ENCODE data around the gene GPBAR1. TPM values are rescaled to one million over a fixed set of nuclear protein-coding genes. Genes with fewer than 3 reads are reported as not detected.

The GPBAR1 gene
- total RNA-seq, 1 experiment from 2014 or later = 0.29 TPM

DNA sequence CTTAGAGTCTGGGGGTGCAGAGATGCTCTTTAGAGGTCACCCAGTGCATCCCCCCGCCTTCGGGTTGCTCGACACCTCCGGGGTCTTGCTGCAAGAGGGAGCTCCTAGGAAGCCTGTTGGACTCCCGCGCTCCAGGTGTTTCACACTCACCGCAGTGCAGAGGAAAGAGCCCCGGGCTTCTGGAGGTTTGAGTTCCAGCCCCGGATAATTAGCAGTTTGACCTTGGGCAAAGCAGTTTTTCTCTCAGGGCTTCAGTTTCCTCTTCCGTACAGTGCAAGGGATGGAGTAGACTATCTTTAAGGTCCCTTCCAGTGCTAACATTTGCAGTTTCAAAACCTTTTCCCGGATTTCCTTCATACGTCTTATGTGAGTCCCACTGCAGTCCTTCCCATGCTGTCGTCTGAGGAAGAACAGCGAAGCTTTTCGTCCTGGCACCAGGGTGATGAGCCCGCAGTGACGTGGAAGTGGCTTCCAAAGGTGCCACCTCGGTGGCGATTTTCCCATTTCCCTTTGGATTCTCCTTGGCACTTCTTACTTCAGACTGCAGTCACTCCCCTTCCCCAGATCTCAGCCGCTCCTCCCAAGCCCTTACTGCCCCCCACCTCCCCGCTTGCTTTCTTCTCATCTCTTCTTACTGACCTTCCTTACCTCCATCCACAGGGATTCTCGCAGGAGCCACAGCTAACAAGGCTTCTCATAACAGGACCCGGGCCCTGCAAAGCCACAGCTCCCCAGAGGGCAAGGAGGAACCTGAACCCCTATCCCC, 10.1 kb downstream of the GPBAR1 start:
- Mint-ChIP-seq H3K4me3 (ENCODE audit: unreplicated experiment) (peak overlapping the region; percentile 91), H3K27me3 (ENCODE audit: insufficient read depth, unreplicated experiment) (no peaks in the 10 kb centered on the region), H3K27ac (ENCODE audit: unreplicated experiment) (peak overlapping the region; percentile 93), H3K4me1 (ENCODE audit: low read depth, unreplicated experiment) (peaks cover 13% of the 10 kb centered on the region), H3K9me3 (ENCODE audit: unreplicated experiment) (no peaks in the 10 kb centered on the region), H3K36me3 (ENCODE audit: insufficient read depth, unreplicated experiment) (peaks cover 64% of the 10 kb centered on the region)
- Histone ChIP-seq H3K4me3 (ENCODE audit: low read depth, low read length) (peak overlapping the region; percentile 65), H3K4me1 (peaks cover 4% of the 10 kb centered on the region; the same call in 1 of the 2 replicates), H3K9me3 (no peaks in the 10 kb centered on the region), H3K27me3 (replicated peaks; ENCODE audit: control insufficient read depth, insufficient read depth, low read length) (no peaks in the 10 kb centered on the region), H3K36me3 (ENCODE audit: control insufficient read depth, insufficient read depth, low read length) (peaks cover 7% of the 10 kb centered on the region; the same call in 1 of the 2 replicates)
- intact Hi-C loops (cut with micrococcal nuclease; ENCODE audit: unreplicated experiment) = loop anchor here (1.0 to 10.0 kb wide), 4 partner anchors 54 to 374 kb away; partner anchors contain the start of gene ARPC2
- CTCF ChIA-PET = interaction anchor here (1.0 to 7.0 kb wide), 8 partner anchors 13 to 388 kb away, joined by 3 to 121 read pairs (median 6); partner anchors contain the start of genes BCS1L, CATIP, TMBIM1 and ZNF142
- POLR2A ChIA-PET = interaction anchor here (1.0 to 1.5 kb wide), 11 partner anchors 10 to 297 kb away, joined by 3 to 20 read pairs (median 5); partner anchors contain the start of genes GPBAR1, TMBIM1 and USP37
- BruUV-seq (replicated peaks) = no TSS peak
- TF ChIP-seq, protein P1, sequence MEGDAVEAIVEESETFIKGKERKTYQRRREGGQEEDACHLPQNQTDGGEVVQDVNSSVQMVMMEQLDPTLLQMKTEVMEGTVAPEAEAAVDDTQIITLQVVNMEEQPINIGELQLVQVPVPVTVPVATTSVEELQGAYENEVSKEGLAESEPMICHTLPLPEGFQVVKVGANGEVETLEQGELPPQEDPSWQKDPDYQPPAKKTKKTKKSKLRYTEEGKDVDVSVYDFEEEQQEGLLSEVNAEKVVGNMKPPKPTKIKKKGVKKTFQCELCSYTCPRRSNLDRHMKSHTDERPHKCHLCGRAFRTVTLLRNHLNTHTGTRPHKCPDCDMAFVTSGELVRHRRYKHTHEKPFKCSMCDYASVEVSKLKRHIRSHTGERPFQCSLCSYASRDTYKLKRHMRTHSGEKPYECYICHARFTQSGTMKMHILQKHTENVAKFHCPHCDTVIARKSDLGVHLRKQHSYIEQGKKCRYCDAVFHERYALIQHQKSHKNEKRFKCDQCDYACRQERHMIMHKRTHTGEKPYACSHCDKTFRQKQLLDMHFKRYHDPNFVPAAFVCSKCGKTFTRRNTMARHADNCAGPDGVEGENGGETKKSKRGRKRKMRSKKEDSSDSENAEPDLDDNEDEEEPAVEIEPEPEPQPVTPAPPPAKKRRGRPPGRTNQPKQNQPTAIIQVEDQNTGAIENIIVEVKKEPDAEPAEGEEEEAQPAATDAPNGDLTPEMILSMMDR (IDR thresholded peaks at IDR 0.05; ENCODE audit: insufficient read depth in 1 of 2, low read depth in 1 of 2, low read length in 1 of 2, severe bottlenecking in 1 of 2, unreplicated experiment in 1 of 2) = no peak
- no peak for DNase-seq

DNA sequence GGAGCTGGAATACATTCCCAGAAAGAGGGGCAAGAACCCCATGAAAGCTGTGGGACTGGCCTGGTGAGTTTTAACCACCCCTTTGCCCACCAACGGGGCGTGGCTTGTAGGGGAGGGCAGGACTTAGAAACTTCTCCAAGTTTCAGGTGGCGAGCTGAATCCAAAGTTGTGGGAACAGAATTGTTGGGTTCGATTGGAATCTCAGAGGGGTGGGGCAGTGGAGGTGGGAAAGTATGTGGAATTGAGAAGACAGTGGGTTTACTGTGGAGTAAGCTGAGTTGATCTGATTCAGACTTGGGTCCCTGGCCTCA, 10.6 kb downstream of the GPBAR1 start:
- intact Hi-C loops (cut with micrococcal nuclease; ENCODE audit: unreplicated experiment) = loop anchor here (10.0 kb wide), 1 partner anchor 373 kb away; no protein-coding TSS in a partner anchor
- peaks cover 62% of the 10 kb centered on the region for H3K36me3 Mint-ChIP-seq (ENCODE audit: insufficient read depth, unreplicated experiment)
- Histone ChIP-seq H3K27me3 (replicated peaks; ENCODE audit: control insufficient read depth, insufficient read depth, low read length) (no peaks in the 10 kb centered on the region), H3K9me3 (no peaks in the 10 kb centered on the region), H3K4me1 (peaks cover 4% of the 10 kb centered on the region; the same call in 1 of the 2 replicates), H3K36me3 (ENCODE audit: control insufficient read depth, insufficient read depth, low read length) (peaks cover 6% of the 10 kb centered on the region; the same call in 1 of the 2 replicates), H3K4me3 (ENCODE audit: low read depth, low read length) (peak overlapping the region; percentile 65)
- H3K27ac Mint-ChIP-seq (ENCODE audit: unreplicated experiment) = peak overlapping the region; percentile 93
- H3K4me3 Mint-ChIP-seq (ENCODE audit: unreplicated experiment) = peak overlapping the region; percentile 91
- no peaks in the 10 kb centered on the region for H3K9me3 Mint-ChIP-seq (ENCODE audit: unreplicated experiment)
- peaks cover 13% of the 10 kb centered on the region for H3K4me1 Mint-ChIP-seq (ENCODE audit: low read depth, unreplicated experiment)
- BruUV-seq (replicated peaks) = no TSS peak
- DNase-seq = no peak
- ChIA-PET CTCF (interaction anchor here (0.6 to 7.0 kb wide), 5 partner anchors 20 to 388 kb away, joined by 3 to 121 read pairs (median 4); partner anchors contain the start of genes BCS1L, CATIP, TMBIM1 and ZNF142), POLR2A (interaction anchor here (0.8 to 1.5 kb wide), 2 partner anchors 16 to 21 kb away, joined by 3 to 5 read pairs; partner anchors contain the start of gene TMBIM1)
- TF ChIP-seq, protein P1 (IDR thresholded peaks at IDR 0.05; ENCODE audit: insufficient read depth in 1 of 2, low read depth in 1 of 2, low read length in 1 of 2, severe bottlenecking in 1 of 2, unreplicated experiment in 1 of 2) = no peak
- H3K27me3 Mint-ChIP-seq (ENCODE audit: insufficient read depth, unreplicated experiment) = no peaks in the 10 kb centered on the region

DNA sequence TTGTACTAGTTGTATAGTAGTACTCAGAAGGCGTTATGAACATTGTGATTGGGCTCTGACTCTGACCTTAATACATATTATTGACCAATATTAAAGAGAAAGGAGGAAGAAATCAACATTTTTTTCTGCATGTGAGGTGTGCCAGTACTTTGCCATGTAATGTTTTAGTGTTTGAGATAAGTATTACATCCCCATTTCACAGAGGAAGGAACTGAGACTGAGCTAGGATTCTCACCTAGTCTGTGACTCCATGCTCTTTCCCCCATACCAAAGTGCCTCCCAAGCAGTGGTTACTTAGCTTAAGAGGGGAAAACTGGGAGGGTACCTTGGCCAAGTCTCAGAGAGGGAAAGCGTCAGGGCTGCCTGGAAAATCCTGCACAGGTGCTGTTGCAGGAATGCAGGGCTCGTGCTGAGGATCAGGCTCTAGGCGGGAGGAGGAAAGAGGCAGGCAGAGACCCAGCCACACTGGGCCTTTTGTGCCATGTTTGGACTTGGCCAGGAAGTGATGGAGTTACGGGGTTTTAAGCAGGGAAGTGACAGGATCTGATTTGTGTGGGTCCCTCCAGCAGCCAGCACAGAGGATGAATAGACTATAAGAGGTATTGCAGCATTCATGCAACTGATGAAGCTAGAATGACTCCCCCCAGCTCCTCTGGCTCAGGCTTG, 11.2 kb downstream of the GPBAR1 start:
- Mint-ChIP-seq H3K4me3 (ENCODE audit: unreplicated experiment) (peak overlapping the region; percentile 91), H3K36me3 (ENCODE audit: insufficient read depth, unreplicated experiment) (peaks cover 62% of the 10 kb centered on the region), H3K27me3 (ENCODE audit: insufficient read depth, unreplicated experiment) (no peaks in the 10 kb centered on the region), H3K27ac (ENCODE audit: unreplicated experiment) (peak overlapping the region; percentile 93), H3K9me3 (ENCODE audit: unreplicated experiment) (no peaks in the 10 kb centered on the region), H3K4me1 (ENCODE audit: low read depth, unreplicated experiment) (peaks cover 13% of the 10 kb centered on the region)
- TSS peak; percentile 23 for BruUV-seq (replicated peaks)
- ChIA-PET POLR2A (interaction anchor here (0.8 to 1.5 kb wide), 2 partner anchors 15 to 21 kb away, joined by 3 to 5 read pairs; partner anchors contain the start of gene TMBIM1), CTCF (interaction anchor here (0.6 to 7.0 kb wide), 6 partner anchors 19 to 387 kb away, joined by 3 to 121 read pairs (median 7); partner anchors contain the start of genes BCS1L, CATIP, TMBIM1 and ZNF142)
- no peak for DNase-seq
- TF ChIP-seq, protein P1 (IDR thresholded peaks at IDR 0.05; ENCODE audit: insufficient read depth in 1 of 2, low read depth in 1 of 2, low read length in 1 of 2, severe bottlenecking in 1 of 2, unreplicated experiment in 1 of 2) = no peak
- Histone ChIP-seq H3K4me1 (peaks cover 4% of the 10 kb centered on the region; the same call in 1 of the 2 replicates), H3K27me3 (replicated peaks; ENCODE audit: control insufficient read depth, insufficient read depth, low read length) (no peaks in the 10 kb centered on the region), H3K4me3 (ENCODE audit: low read depth, low read length) (no peak overlapping the region; the same call in 1 of the 2 replicates), H3K9me3 (no peaks in the 10 kb centered on the region), H3K36me3 (ENCODE audit: control insufficient read depth, insufficient read depth, low read length) (peaks cover 3% of the 10 kb centered on the region; the same call in 1 of the 2 replicates)
- intact Hi-C loops (cut with micrococcal nuclease; ENCODE audit: unreplicated experiment) = loop anchor here (1.0 to 10.0 kb wide), 5 partner anchors 15 to 373 kb away; partner anchors contain the start of genes CATIP and TMBIM1
